IMR-90 (cell line): ENCODE results near the gene KDM2B. TPM values are rescaled to one million over a fixed set of nuclear protein-coding genes. Genes with fewer than 3 reads are reported as not detected.
A peak's percentile ranks its signal among the peaks of the same experiment; 100 is the strongest.

Source experiments
- ATAC-seq: fragments of 200-7000 bp; cut with Tn5 transposase; 2 replicates; pipeline ENCODE4 v1.9.1; 2020; ENCODE audit warnings: low read depth, mild to moderate bottlenecking, moderate library complexity
- BruUV-seq: library from RNA; stranded (reverse); fragments of 400-500 nt; replicated peaks from 2 replicates; lab custom pipeline; 2021; lab: Mats Ljungman, UMichigan
- CTCF ChIA-PET: fragments of 300-600 bp; formaldehyde crosslinking; extraction: SDS; loops from one replicate; lab custom pipeline; 2021; ENCODE audit warnings: antibody characterized with exemption; lab: Yijun Ruan, JAX
- POLR2A ChIA-PET: fragments of 300-600 bp; sonication (Branson Sonifier 250); formaldehyde crosslinking; loops from one replicate; lab custom pipeline; 2022; ENCODE audit warnings: antibody characterized with exemption; ENCODE audit not compliant: unreplicated experiment; lab: Charles Lee
- DNase-seq: peaks from one replicate; pipeline ENCODE4 v3.0.0; 2013
- H2AFZ ChIP-seq: replicated peaks from 2 replicates; pipeline ENCODE3; 2013; ENCODE audit warnings: low read length, mild to moderate bottlenecking; ENCODE audit not compliant: poor library complexity
- H2AK5ac ChIP-seq: 2 replicates; pipeline ENCODE4 v1.6.1; 2013; ENCODE audit warnings: low read depth, low read length, inconsistent platforms
- H2AK9ac ChIP-seq: replicated peaks from 2 replicates; pipeline ENCODE3; 2013; ENCODE audit warnings: mild to moderate bottlenecking, low read depth, low read length, moderate library complexity; ENCODE audit not compliant: poor library complexity
- H2BK120ac ChIP-seq: 2 replicates; pipeline ENCODE4 v1.6.1; 2013; ENCODE audit warnings: low read depth, low read length, inconsistent platforms
- H2BK15ac ChIP-seq: 3 replicates; pipeline ENCODE4 v1.6.1; 2013; ENCODE audit warnings: low read depth, low read length, inconsistent platforms
- H2BK20ac ChIP-seq: 2 replicates; pipeline ENCODE4 v1.6.1; 2013; ENCODE audit warnings: low read depth, mild to moderate bottlenecking, inconsistent platforms, low read length, moderate library complexity
- H2BK5ac ChIP-seq: 2 replicates; pipeline ENCODE4 v1.6.1; 2013; ENCODE audit warnings: mild to moderate bottlenecking, low read depth, low read length, inconsistent platforms; ENCODE audit not compliant: poor library complexity, severe bottlenecking
- H3K14ac ChIP-seq: replicated peaks from 2 replicates; pipeline ENCODE4 v1.6.1; 2013; ENCODE audit warnings: low read depth, low read length, inconsistent platforms
- H3K18ac ChIP-seq: 2 replicates; pipeline ENCODE4 v1.6.1; 2013; ENCODE audit warnings: low read depth, low read length, control low read depth
- H3K23ac ChIP-seq: 2 replicates; pipeline ENCODE4 v1.6.1; 2013; ENCODE audit warnings: low read depth, low read length, inconsistent platforms
- H3K27ac ChIP-seq: 2 replicates; pipeline ENCODE4 v1.5.1; 2013; ENCODE audit warnings: mild to moderate bottlenecking, control low read depth, low read length; ENCODE audit not compliant: insufficient read depth
- H3K27me3 ChIP-seq: 2 replicates; pipeline ENCODE4 v1.6.1; 2013; ENCODE audit warnings: low read length; ENCODE audit not compliant: control insufficient read depth, insufficient read depth
- H3K36me3 ChIP-seq: 2 replicates; pipeline ENCODE4 v1.6.1; 2013; ENCODE audit warnings: low read length, mixed read lengths; ENCODE audit not compliant: control insufficient read depth, insufficient read depth
- H3K4ac ChIP-seq: 2 replicates; pipeline ENCODE4 v1.6.1; 2013; ENCODE audit warnings: low read depth, low read length, inconsistent platforms
- H3K4me1 ChIP-seq: 2 replicates; pipeline ENCODE4 v1.6.1; 2013; ENCODE audit warnings: low read length, mixed read lengths; ENCODE audit not compliant: control insufficient read depth, insufficient read depth
- H3K4me2 ChIP-seq: 2 replicates; pipeline ENCODE4 v1.6.1; 2013; ENCODE audit warnings: low read depth, mild to moderate bottlenecking, control low read depth, low read length, moderate library complexity
- H3K4me3 ChIP-seq: 2 replicates; pipeline ENCODE4 v1.5.1; 2013; ENCODE audit warnings: low read depth, mild to moderate bottlenecking, control low read depth, low read length, moderate library complexity; ENCODE audit not compliant: insufficient read depth
- H3K56ac ChIP-seq: 2 replicates; pipeline ENCODE4 v1.6.1; 2013; ENCODE audit warnings: low read length, inconsistent platforms; ENCODE audit not compliant: insufficient read depth; ENCODE audit errors: extremely low read depth
- H3K79me1 ChIP-seq, 2 experiments: 2 replicates each; pipeline ENCODE4 v1.6.1; 2013; ENCODE audit warnings: low read length in 2 of 2, inconsistent platforms in 1 of 2, low read depth in 1 of 2
- H3K9ac ChIP-seq: 2 replicates; pipeline ENCODE4 v1.6.1; 2013; ENCODE audit warnings: low read depth, low read length, control low read depth
- H3K9me1 ChIP-seq: 2 replicates; pipeline ENCODE4 v1.6.1; 2013; ENCODE audit warnings: low read length, inconsistent platforms; ENCODE audit not compliant: insufficient read depth
- H3K9me3 ChIP-seq: 2 replicates; pipeline ENCODE4 v1.6.1; 2013; ENCODE audit warnings: low read length; ENCODE audit not compliant: control insufficient read depth, insufficient read depth
- H4K20me1 ChIP-seq: 2 replicates; pipeline ENCODE4 v1.6.1; 2013; ENCODE audit warnings: low read length, inconsistent platforms; ENCODE audit not compliant: insufficient read depth
- H4K5ac ChIP-seq: 2 replicates; pipeline ENCODE4 v1.6.1; 2013; ENCODE audit warnings: mild to moderate bottlenecking, low read depth, low read length, control low read depth
- H4K8ac ChIP-seq, 2 experiments: 2 replicates each; pipeline ENCODE4 v1.6.1; 2013; ENCODE audit warnings: low read depth in 2 of 2, low read length in 2 of 2, control low read depth in 1 of 2, inconsistent platforms in 1 of 2
- H4K91ac ChIP-seq: 2 replicates; pipeline ENCODE4 v1.6.1; 2013; ENCODE audit warnings: low read depth, low read length, inconsistent platforms; ENCODE audit not compliant: insufficient read depth
- BHLHE40 ChIP-seq: fragments of 150-350 bp; IDR thresholded peaks from 2 replicates; pipeline ENCODE4 v1.6.1; 2016; ENCODE audit warnings: mild to moderate bottlenecking, low read depth, low read length
- CEBPB ChIP-seq: IDR thresholded peaks from 2 replicates; pipeline ENCODE4 v1.6.1; 2012; ENCODE audit warnings: low read depth, low read length, improper control_type of control experiment
- CHD1 ChIP-seq: IDR thresholded peaks from 2 replicates; pipeline ENCODE4 v1.6.1; 2012; ENCODE audit warnings: low read depth, low read length, improper control_type of control experiment
- ELK1 ChIP-seq: fragments of 150-350 bp; IDR thresholded peaks from 2 replicates; pipeline ENCODE4 v1.6.1; 2016; ENCODE audit warnings: low read depth, mild to moderate bottlenecking, low read length, moderate library complexity, borderline replicate concordance
- FOS ChIP-seq: fragments of 150-350 bp; IDR thresholded peaks from 2 replicates; pipeline ENCODE4 v1.6.1; 2016; ENCODE audit warnings: low read depth, low read length
- MAFK ChIP-seq: IDR thresholded peaks from 2 replicates; pipeline ENCODE4 v1.6.1; 2012; ENCODE audit warnings: low read depth, low read length, improper control_type of control experiment
- MAZ ChIP-seq: IDR thresholded peaks from 2 replicates; pipeline ENCODE4 v1.6.1; 2012; ENCODE audit warnings: low read depth, mild to moderate bottlenecking, low read length, improper control_type of control experiment, moderate library complexity, borderline replicate concordance
- MXI1 ChIP-seq: IDR thresholded peaks from 2 replicates; pipeline ENCODE4 v1.6.1; 2012; ENCODE audit warnings: low read depth, mild to moderate bottlenecking, low read length, moderate library complexity, borderline replicate concordance
- NFE2L2 ChIP-seq: fragments of 150-350 bp; IDR thresholded peaks from 2 replicates; pipeline ENCODE4 v1.6.1; 2016; ENCODE audit warnings: low read depth, mild to moderate bottlenecking, low read length
- POLR2A ChIP-seq: IDR thresholded peaks from 2 replicates; pipeline ENCODE4 v1.6.1; 2012; ENCODE audit warnings: mild to moderate bottlenecking, low read depth, low read length
- RAD21 ChIP-seq: IDR thresholded peaks from 2 replicates; pipeline ENCODE4 v1.6.1; 2012; ENCODE audit warnings: low read length, improper control_type of control experiment
- RCOR1 ChIP-seq: IDR thresholded peaks from 2 replicates; pipeline ENCODE4 v1.6.1; 2012; ENCODE audit warnings: mild to moderate bottlenecking, low read length, improper control_type of control experiment; ENCODE audit not compliant: insufficient replicate concordance
- SMC3 ChIP-seq: fragments of 150-350 bp; IDR thresholded peaks from 2 replicates; pipeline ENCODE4 v1.6.1; 2016; ENCODE audit warnings: low read depth, mild to moderate bottlenecking, antibody characterized with exemption, low read length, moderate library complexity
- USF2 ChIP-seq: fragments of 150-350 bp; IDR thresholded peaks from 2 replicates; pipeline ENCODE4 v1.6.1; 2017; ENCODE audit warnings: mild to moderate bottlenecking, antibody characterized with exemption, low read length, low read depth
- WGBS, 2 experiments: methylation state at CpG; one replicate each; pipeline versions ENCODE4 v1.1.5 to v1.1.7; 2013; ENCODE audit warnings: missing lambda C conversion rate in 2 of 2; ENCODE audit not compliant: insufficient read length in 1 of 2; ENCODE audit errors: extremely low coverage in 2 of 2; 5-methylcytosine and 5-hydroxymethylcytosine counted together
- dilution Hi-C: fragments of 300-500 bp; cut with HindIII; formaldehyde crosslinking; loops from one replicate; pipeline ENCODE4 v1.14.3; 2018; ENCODE audit warnings: low sequenced_read_pairs; ENCODE audit not compliant: unreplicated experiment
- in situ Hi-C: fragments of 300-500 bp; cut with MboI; formaldehyde crosslinking; loops from 3 replicates; pipeline ENCODE4 v1.14.3; 2019; ENCODE audit warnings: low sequenced_read_pairs, inconsistent platforms, mixed read lengths
- intact Hi-C: fragments of 100-400 bp; cut with micrococcal nuclease; formaldehyde crosslinking; loops from 2 replicates; pipeline ENCODE4 v1.10.0; 2022
- polyA plus RNA-seq, 3 experiments: library from polyadenylated mRNA; depleted of rRNA; stranded (reverse); fragments of >200 nt; gene quantifications; 2 replicates each; pipeline ENCODE4 v1.2.3, GENCODE V29; 2012; ENCODE audit warnings: low replicate concordance in 1 of 3
- total RNA-seq: library from RNA; depleted of rRNA; stranded (reverse); fragments of >200 nt; gene quantifications from 2 replicates; pipeline ENCODE4 v1.2.3, GENCODE V29; 2012

KDM2B gene
- total and polyA plus RNA-seq, 2 of the 4 experiments (the other 2 are of a cell fraction), result 22.6 to 24.2 TPM

GRCh38 chr12:121472150-121472905, 108.5 kb downstream of the KDM2B start (continued):
- no peak for TF ChIP-seq MAFK

- no CpG with 5 or more reads among the region's 2 CpGs for WGBS, 2 experiments
- H3K9me1 ChIP-seq, result no peaks in the 10 kb centered on the region; the same call in none of the 2 replicates
- H3K23ac ChIP-seq, result no peak overlapping the region
- H3K79me1 ChIP-seq, result peaks cover 7 to 23% of the 10 kb centered on the region in 2 experiments
- no peaks in the 10 kb centered on the region for H3K9me3 ChIP-seq
- peaks cover 8% of the 10 kb centered on the region for H4K20me1 ChIP-seq
- ATAC-seq (no peak), DNase-seq (no peak)
- peak overlapping the region; percentile 5 for H2AK9ac ChIP-seq
- H2AK5ac ChIP-seq, result no peak overlapping the region; the same call in 1 of the 2 replicates
- no peak overlapping the region for H2BK5ac ChIP-seq
- dilution Hi-C loops, result no loop called here
- H3K4me1 ChIP-seq, result peaks cover 10% of the 10 kb centered on the region
- no peak overlapping the region for H4K5ac ChIP-seq
- H3K14ac ChIP-seq, result no peak overlapping the region
- H3K4me2 ChIP-seq, result no peak overlapping the region
- no peak overlapping the region; the same call in 1 of the 2 replicates for H3K4ac ChIP-seq
- no peaks in the 10 kb centered on the region for H3K36me3 ChIP-seq
- H4K8ac ChIP-seq, result no peak overlapping the region
- no TSS peak for BruUV-seq
- in situ Hi-C loops, result no loop called here
- H3K27me3 ChIP-seq, result no peaks in the 10 kb centered on the region
- H3K9ac ChIP-seq, result no peak overlapping the region
- no peak overlapping the region for H3K27ac ChIP-seq
- no peak overlapping the region for H3K18ac ChIP-seq
- CTCF ChIA-PET, result no interaction called here
- no peak overlapping the region for H3K4me3 ChIP-seq
- H2BK15ac ChIP-seq, result no peak overlapping the region
- intact Hi-C loops, result no loop called here
- H2AFZ ChIP-seq, result no peak overlapping the region
- H2BK120ac ChIP-seq, result no peak overlapping the region
- H2BK20ac ChIP-seq, result no peak overlapping the region
- no peak overlapping the region for H4K91ac ChIP-seq
- no peak for TF ChIP-seq SMC3
- TF ChIP-seq ELK1, result no peak
- TF ChIP-seq USF2, result no peak
- TF ChIP-seq RCOR1, result no peak
- no peak for TF ChIP-seq MAFK
- no peak for TF ChIP-seq FOS
- TF ChIP-seq MAZ, result no peak
- no peak for TF ChIP-seq RAD21
- TF ChIP-seq CEBPB, result no peak
- no peak for TF ChIP-seq MXI1
- no peak for TF ChIP-seq BHLHE40
- TF ChIP-seq POLR2A, result no peak
- no peak for TF ChIP-seq CHD1
- no peak for TF ChIP-seq NFE2L2
- no peak overlapping the region for H3K56ac ChIP-seq
- POLR2A ChIA-PET, result no interaction called here
Measured at GRCh38 chr12:121470751-121471150, 110.1 kb downstream of the KDM2B start.
